ENCODE measurements around the gene COMT.

Gene COMT

GRCh38 chr22:19941365-19942082 is at the start of gene COMT, which contains the start of gene TXNRD2:
Gene COMT, plus strand, starts transcription at chr22:19941772. Its CDS starts 20,755 bp downstream, at chr22:19962527.
Gene TXNRD2, minus strand, starts transcription at chr22:19941818. Its CDS starts 15 bp downstream, at chr22:19941803.
- Mint-ChIP-seq H3K4me3 (peak within 1 kb of the TSS; percentile 96), H3K27me3 (no peaks in the 10 kb centered on the region), H3K9me3 (ENCODE audit: low read depth) (peaks cover 6% of the 10 kb centered on the region), H3K4me1 (ENCODE audit: low read depth) (peaks cover 33% of the 10 kb centered on the region), H3K36me3 (peaks cover 16% of the 10 kb centered on the region), H3K27ac (peak within 1 kb of the TSS; percentile 95)

- H3K4me3 Mint-ChIP-seq: peak overlapping the region; percentile 83
- H3K27me3 Mint-ChIP-seq: no peaks in the 10 kb centered on the region
- H3K27ac Mint-ChIP-seq: peak overlapping the region; percentile 98
- no peaks in the 10 kb centered on the region for H3K36me3 Mint-ChIP-seq
- peaks cover 86% of the 10 kb centered on the region for H3K4me1 Mint-ChIP-seq (ENCODE audit: low read depth)
- H3K9me3 Mint-ChIP-seq (ENCODE audit: low read depth): no peaks in the 10 kb centered on the region
These were observed 49.2 kb upstream of the COMT start for GRCh38 chr22:19892257-19892879.

- H3K36me3 Mint-ChIP-seq: no peaks in the 10 kb centered on the region
- H3K9me3 Mint-ChIP-seq (ENCODE audit: low read depth): no peaks in the 10 kb centered on the region
- H3K27ac Mint-ChIP-seq: peak overlapping the region; percentile 98
- H3K27me3 Mint-ChIP-seq: no peaks in the 10 kb centered on the region
- H3K4me1 Mint-ChIP-seq (ENCODE audit: low read depth): peaks cover 81% of the 10 kb centered on the region
- H3K4me3 Mint-ChIP-seq: peak overlapping the region; percentile 54
These were observed 48.6 kb upstream of the COMT start for GRCh38 chr22:19892925-19893324.

- Mint-ChIP-seq H3K4me3 (peak overlapping the region; percentile 54), H3K36me3 (no peaks in the 10 kb centered on the region), H3K4me1 (ENCODE audit: low read depth) (peaks cover 77% of the 10 kb centered on the region), H3K9me3 (ENCODE audit: low read depth) (no peaks in the 10 kb centered on the region), H3K27ac (peak overlapping the region; percentile 98), H3K27me3 (no peaks in the 10 kb centered on the region)
These were observed 48.2 kb upstream of the COMT start for GRCh38 chr22:19893363-19893762.

- Mint-ChIP-seq H3K4me1 (ENCODE audit: low read depth) (peaks cover 67% of the 10 kb centered on the region), H3K9me3 (ENCODE audit: low read depth) (no peaks in the 10 kb centered on the region), H3K4me3 (no peak overlapping the region), H3K27ac (peak overlapping the region; percentile 86), H3K27me3 (no peaks in the 10 kb centered on the region), H3K36me3 (no peaks in the 10 kb centered on the region)
These were observed 46.3 kb upstream of the COMT start for GRCh38 chr22:19895160-19895849.

- no peaks in the 10 kb centered on the region for H3K36me3 Mint-ChIP-seq
- H3K4me3 Mint-ChIP-seq: no peak overlapping the region
- H3K27me3 Mint-ChIP-seq: no peaks in the 10 kb centered on the region
- peaks cover 55% of the 10 kb centered on the region for H3K4me1 Mint-ChIP-seq (ENCODE audit: low read depth)
- H3K27ac Mint-ChIP-seq: peak overlapping the region; percentile 75
- no peaks in the 10 kb centered on the region for H3K9me3 Mint-ChIP-seq (ENCODE audit: low read depth)
These were observed 44.8 kb upstream of the COMT start for GRCh38 chr22:19896665-19897355.

- H3K9me3 Mint-ChIP-seq (ENCODE audit: low read depth): no peaks in the 10 kb centered on the region
- no peak overlapping the region for H3K4me3 Mint-ChIP-seq
- H3K27me3 Mint-ChIP-seq: no peaks in the 10 kb centered on the region
- no peaks in the 10 kb centered on the region for H3K36me3 Mint-ChIP-seq
- H3K27ac Mint-ChIP-seq: no peak overlapping the region
- peaks cover 46% of the 10 kb centered on the region for H3K4me1 Mint-ChIP-seq (ENCODE audit: low read depth)
These were observed 43.8 kb upstream of the COMT start for GRCh38 chr22:19897726-19898125.

GRCh38 chr22:19898145-19898544 is 43.4 kb upstream of the COMT start:
- peaks cover 42% of the 10 kb centered on the region for H3K4me1 Mint-ChIP-seq (ENCODE audit: low read depth)
- no peaks in the 10 kb centered on the region for H3K27me3 Mint-ChIP-seq
- no peak overlapping the region for H3K4me3 Mint-ChIP-seq
- no peak overlapping the region for H3K27ac Mint-ChIP-seq
- no peaks in the 10 kb centered on the region for H3K9me3 Mint-ChIP-seq (ENCODE audit: low read depth)
- no peaks in the 10 kb centered on the region for H3K36me3 Mint-ChIP-seq

GRCh38 chr22:19898831-19899567 is 42.6 kb upstream of the COMT start:
- H3K9me3 Mint-ChIP-seq (ENCODE audit: low read depth): no peaks in the 10 kb centered on the region
- no peak overlapping the region for H3K4me3 Mint-ChIP-seq
- no peaks in the 10 kb centered on the region for H3K36me3 Mint-ChIP-seq
- H3K27ac Mint-ChIP-seq: no peak overlapping the region
- H3K27me3 Mint-ChIP-seq: no peaks in the 10 kb centered on the region
- H3K4me1 Mint-ChIP-seq (ENCODE audit: low read depth): peaks cover 34% of the 10 kb centered on the region

- H3K36me3 Mint-ChIP-seq: no peaks in the 10 kb centered on the region
These were observed 40.7 kb upstream of the COMT start for GRCh38 chr22:19900707-19901436.

GRCh38 chr22:19901577-19902244 is 39.9 kb upstream of the COMT start:
- Mint-ChIP-seq H3K27ac (no peak overlapping the region), H3K27me3 (no peaks in the 10 kb centered on the region), H3K4me1 (ENCODE audit: low read depth) (peaks cover 8% of the 10 kb centered on the region), H3K9me3 (ENCODE audit: low read depth) (no peaks in the 10 kb centered on the region), H3K4me3 (no peak overlapping the region), H3K36me3 (peaks cover 3% of the 10 kb centered on the region)

More at GRCh38 chr22:19900707-19901436, 40.7 kb upstream of the COMT start:
- Mint-ChIP-seq H3K4me1 (ENCODE audit: low read depth) (peaks cover 16% of the 10 kb centered on the region), H3K27ac (no peak overlapping the region), H3K9me3 (ENCODE audit: low read depth) (no peaks in the 10 kb centered on the region), H3K27me3 (no peaks in the 10 kb centered on the region), H3K4me3 (no peak overlapping the region)

GRCh38 chr22:19902245-19902715 is 39.3 kb upstream of the COMT start:
- Mint-ChIP-seq H3K9me3 (ENCODE audit: low read depth) (no peaks in the 10 kb centered on the region), H3K27ac (no peak overlapping the region), H3K4me3 (no peak overlapping the region), H3K27me3 (no peaks in the 10 kb centered on the region), H3K4me1 (ENCODE audit: low read depth) (peaks cover 2% of the 10 kb centered on the region), H3K36me3 (peaks cover 3% of the 10 kb centered on the region)

GRCh38 chr22:19903031-19903430 is 38.5 kb upstream of the COMT start:
- Mint-ChIP-seq H3K36me3 (peaks cover 3% of the 10 kb centered on the region), H3K27me3 (no peaks in the 10 kb centered on the region), H3K27ac (no peak overlapping the region), H3K9me3 (ENCODE audit: low read depth) (no peaks in the 10 kb centered on the region), H3K4me1 (ENCODE audit: low read depth) (no peaks in the 10 kb centered on the region), H3K4me3 (no peak overlapping the region)
